Measurements from ENCODE around the gene EHBP1L1. TPM values are rescaled to one million over a fixed set of nuclear protein-coding genes. Genes with fewer than 3 reads are reported as not detected.
A peak's percentile ranks its signal among the peaks of the same experiment; 100 is the strongest.

Gene EHBP1L1
- total and polyA plus RNA-seq, 2 of the 13 experiments (the other 11 are each of a cell fraction or from before 2014, with no cell fraction given): 8.3 to 10.6 TPM

DNA sequence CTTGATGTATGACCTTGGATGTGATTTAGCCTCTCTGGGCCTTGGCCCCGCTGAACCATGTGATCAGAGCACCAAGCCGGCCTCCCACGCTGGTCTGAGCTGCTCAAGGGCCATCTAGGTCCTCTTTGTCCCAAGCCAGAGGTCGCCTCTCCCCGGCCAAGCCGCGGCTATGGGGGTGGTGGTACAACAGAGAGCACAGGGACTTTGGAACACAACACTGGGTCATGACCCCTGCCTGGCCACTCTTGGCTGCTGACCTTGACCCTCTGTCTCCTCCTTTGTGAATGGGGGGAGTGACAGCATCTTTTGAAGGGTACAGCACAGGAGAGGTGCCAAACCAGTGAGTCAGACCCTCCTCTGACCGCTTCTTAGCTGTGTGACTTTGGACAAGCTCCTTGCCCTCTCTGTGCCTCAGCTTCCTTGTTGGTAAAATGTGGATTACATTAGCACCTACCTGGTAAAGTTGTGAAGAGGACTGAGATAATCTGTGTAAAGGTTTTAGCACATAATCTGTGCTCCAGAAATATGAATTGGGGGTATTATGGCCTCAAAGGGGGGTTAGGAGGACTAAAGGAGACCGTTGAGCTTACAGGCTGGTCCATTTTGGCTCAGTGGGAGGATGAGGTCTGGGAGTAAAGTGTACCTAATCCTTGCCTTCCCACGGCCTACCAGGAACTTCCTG is 46.2 kb upstream of the EHBP1L1 start (continued):
- TF ChIP-seq, protein P1, sequence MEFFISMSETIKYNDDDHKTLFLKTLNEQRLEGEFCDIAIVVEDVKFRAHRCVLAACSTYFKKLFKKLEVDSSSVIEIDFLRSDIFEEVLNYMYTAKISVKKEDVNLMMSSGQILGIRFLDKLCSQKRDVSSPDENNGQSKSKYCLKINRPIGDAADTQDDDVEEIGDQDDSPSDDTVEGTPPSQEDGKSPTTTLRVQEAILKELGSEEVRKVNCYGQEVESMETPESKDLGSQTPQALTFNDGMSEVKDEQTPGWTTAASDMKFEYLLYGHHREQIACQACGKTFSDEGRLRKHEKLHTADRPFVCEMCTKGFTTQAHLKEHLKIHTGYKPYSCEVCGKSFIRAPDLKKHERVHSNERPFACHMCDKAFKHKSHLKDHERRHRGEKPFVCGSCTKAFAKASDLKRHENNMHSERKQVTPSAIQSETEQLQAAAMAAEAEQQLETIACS (CRISPR knock-in tag; IDR thresholded peaks at IDR 0.05): no peak
- TF ChIP-seq ZKSCAN8 (CRISPR knock-in tag; IDR thresholded peaks at IDR 0.05; ENCODE audit: borderline replicate concordance) (no peak), SPEN (CRISPR knock-in tag; IDR thresholded peaks at IDR 0.05; ENCODE audit: low read depth) (peak; percentile 56; the same call in 1 of the 2 replicates), RXRA (CRISPR knock-in tag; IDR thresholded peaks at IDR 0.05) (peak; percentile 97), SALL2 (CRISPR knock-in tag; IDR thresholded peaks at IDR 0.05) (peak; percentile 64; the same call in 1 of the 2 replicates), NFKB2 (CRISPR knock-in tag; IDR thresholded peaks at IDR 0.05; ENCODE audit: borderline replicate concordance) (peak; percentile 52; the same call in 1 of the 2 replicates), SOX6 (IDR thresholded peaks at IDR 0.05) (no peak), SOX6 (CRISPR knock-in tag; IDR thresholded peaks at IDR 0.05) (peak; percentile 86), HDAC1 (CRISPR knock-in tag; IDR thresholded peaks at IDR 0.05) (peak; percentile 64; the same call in 1 of the 2 replicates), ZNF510 (CRISPR knock-in tag; IDR thresholded peaks at IDR 0.05; ENCODE audit: low read depth) (no peak), NR1H2 (CRISPR knock-in tag; IDR thresholded peaks at IDR 0.05; ENCODE audit: borderline replicate concordance, low read depth) (peak; percentile 43; the same call in 1 of the 2 replicates), GATAD2A (CRISPR knock-in tag; IDR thresholded peaks at IDR 0.05) (peak; percentile 66), MEIS1 (CRISPR knock-in tag; IDR thresholded peaks at IDR 0.05; ENCODE audit: borderline replicate concordance) (peak; percentile 83; the same call in 1 of the 2 replicates), KLF9 (CRISPR knock-in tag; IDR thresholded peaks at IDR 0.05; ENCODE audit: low read depth) (no peak), ZNF768 (CRISPR knock-in tag; IDR thresholded peaks at IDR 0.05) (peak; percentile 98), IKZF1 (IDR thresholded peaks at IDR 0.05) (no peak), U2AF1 (optimal IDR thresholded peaks at IDR 0.05; ENCODE audit: low read depth, low read length) (no peak), RFXAP (CRISPR knock-in tag; IDR thresholded peaks at IDR 0.05; ENCODE audit: borderline replicate concordance) (0 out of 2 replicates have a peak, but pooled peaks have one; percentile 20), NCOA1 (CRISPR knock-in tag; IDR thresholded peaks at IDR 0.05) (peak; percentile 75; the same call in 1 of the 2 replicates)
- TF ChIP-seq, protein P2, sequence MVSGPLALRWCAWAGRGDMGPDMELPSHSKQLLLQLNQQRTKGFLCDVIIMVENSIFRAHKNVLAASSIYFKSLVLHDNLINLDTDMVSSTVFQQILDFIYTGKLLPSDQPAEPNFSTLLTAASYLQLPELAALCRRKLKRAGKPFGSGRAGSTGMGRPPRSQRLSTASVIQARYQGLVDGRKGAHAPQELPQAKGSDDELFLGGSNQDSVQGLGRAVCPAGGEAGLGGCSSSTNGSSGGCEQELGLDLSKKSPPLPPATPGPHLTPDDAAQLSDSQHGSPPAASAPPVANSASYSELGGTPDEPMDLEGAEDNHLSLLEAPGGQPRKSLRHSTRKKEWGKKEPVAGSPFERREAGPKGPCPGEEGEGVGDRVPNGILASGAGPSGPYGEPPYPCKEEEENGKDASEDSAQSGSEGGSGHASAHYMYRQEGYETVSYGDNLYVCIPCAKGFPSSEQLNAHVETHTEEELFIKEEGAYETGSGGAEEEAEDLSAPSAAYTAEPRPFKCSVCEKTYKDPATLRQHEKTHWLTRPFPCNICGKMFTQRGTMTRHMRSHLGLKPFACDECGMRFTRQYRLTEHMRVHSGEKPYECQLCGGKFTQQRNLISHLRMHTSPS (CRISPR knock-in tag; IDR thresholded peaks at IDR 0.05; ENCODE audit: low read depth): no peak
- TF ChIP-seq, protein P3, sequence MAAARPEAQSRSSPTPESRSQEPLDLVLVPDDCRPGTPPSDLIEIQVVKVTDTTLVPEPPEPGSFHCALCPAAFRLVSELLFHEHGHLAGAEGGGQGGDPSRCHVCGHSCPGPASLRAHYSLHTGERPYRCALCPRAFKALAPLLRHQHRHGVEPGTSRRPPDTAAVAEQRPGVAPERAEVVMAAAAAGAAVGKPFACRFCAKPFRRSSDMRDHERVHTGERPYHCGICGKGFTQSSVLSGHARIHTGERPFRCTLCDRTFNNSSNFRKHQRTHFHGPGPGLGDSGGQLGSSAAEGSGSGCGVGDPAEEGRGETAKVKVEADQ (CRISPR knock-in tag; IDR thresholded peaks at IDR 0.05; ENCODE audit: borderline replicate concordance): peak; percentile 59; the same call in 1 of the 2 replicates
- TF ChIP-seq, protein P4, sequence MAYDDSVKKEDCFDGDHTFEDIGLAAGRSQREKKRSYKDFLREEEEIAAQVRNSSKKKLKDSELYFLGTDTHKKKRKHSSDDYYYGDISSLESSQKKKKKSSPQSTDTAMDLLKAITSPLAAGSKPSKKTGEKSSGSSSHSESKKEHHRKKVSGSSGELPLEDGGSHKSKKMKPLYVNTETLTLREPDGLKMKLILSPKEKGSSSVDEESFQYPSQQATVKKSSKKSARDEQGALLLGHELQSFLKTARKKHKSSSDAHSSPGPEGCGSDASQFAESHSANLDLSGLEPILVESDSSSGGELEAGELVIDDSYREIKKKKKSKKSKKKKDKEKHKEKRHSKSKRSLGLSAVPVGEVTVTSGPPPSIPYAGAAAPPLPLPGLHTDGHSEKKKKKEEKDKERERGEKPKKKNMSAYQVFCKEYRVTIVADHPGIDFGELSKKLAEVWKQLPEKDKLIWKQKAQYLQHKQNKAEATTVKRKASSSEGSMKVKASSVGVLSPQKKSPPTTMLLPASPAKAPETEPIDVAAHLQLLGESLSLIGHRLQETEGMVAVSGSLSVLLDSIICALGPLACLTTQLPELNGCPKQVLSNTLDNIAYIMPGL (CRISPR knock-in tag; IDR thresholded peaks at IDR 0.05; ENCODE audit: borderline replicate concordance in 1 of 2, low read depth in 1 of 2): 0 out of 4 replicates have a peak, but pooled peaks have one; percentile 22 to 32

All from HepG2 (cell line).